Nephron (organoid): ENCODE measurements around the gene ADAMTSL1.

ENCODE experiments used
- H3K27ac Mint-ChIP-seq, 3 experiments: 2 replicates each; pipeline ENCODE4 v1.8.0; 2020; ENCODE audit warnings: mixed read lengths in 3 of 3, mild to moderate bottlenecking in 2 of 3, moderate library complexity in 1 of 3
- H3K27me3 Mint-ChIP-seq: 2 replicates; pipeline ENCODE4 v1.8.0; 2021; ENCODE audit warnings: low read depth, mild to moderate bottlenecking, moderate library complexity, mixed read lengths
- H3K36me3 Mint-ChIP-seq: 2 replicates; pipeline ENCODE4 v1.8.0; 2020; ENCODE audit warnings: low read depth, mixed read lengths
- H3K4me1 Mint-ChIP-seq: 2 replicates; pipeline ENCODE4 v1.8.0; 2020; ENCODE audit warnings: mixed read lengths
- H3K4me3 Mint-ChIP-seq, 3 experiments: 2 replicates each; pipeline ENCODE4 v1.8.0; 2020; ENCODE audit warnings: mild to moderate bottlenecking in 3 of 3, mixed read lengths in 3 of 3, moderate library complexity in 2 of 3
- H3K9me3 Mint-ChIP-seq: 2 replicates; pipeline ENCODE4 v1.8.0; 2020; ENCODE audit warnings: mixed read lengths
- TF ChIP-seq, protein P1 (sequence below), 3 experiments: fragments of 200-600 bp; sonication (generic); IDR thresholded peaks; one replicate each; pipeline ENCODE4 v1.5.0; 2021; ENCODE audit warnings: antibody characterized with exemption in 3 of 3; ENCODE audit not compliant: unreplicated experiment in 3 of 3

The ADAMTSL1 gene

GRCh38 chr9:18488886-18489285 is 14.9 kb downstream of the ADAMTSL1 start:
- H3K4me3 Mint-ChIP-seq = no peak overlapping the region
- H3K4me1 Mint-ChIP-seq = peaks cover 33% of the 10 kb centered on the region

DNA sequence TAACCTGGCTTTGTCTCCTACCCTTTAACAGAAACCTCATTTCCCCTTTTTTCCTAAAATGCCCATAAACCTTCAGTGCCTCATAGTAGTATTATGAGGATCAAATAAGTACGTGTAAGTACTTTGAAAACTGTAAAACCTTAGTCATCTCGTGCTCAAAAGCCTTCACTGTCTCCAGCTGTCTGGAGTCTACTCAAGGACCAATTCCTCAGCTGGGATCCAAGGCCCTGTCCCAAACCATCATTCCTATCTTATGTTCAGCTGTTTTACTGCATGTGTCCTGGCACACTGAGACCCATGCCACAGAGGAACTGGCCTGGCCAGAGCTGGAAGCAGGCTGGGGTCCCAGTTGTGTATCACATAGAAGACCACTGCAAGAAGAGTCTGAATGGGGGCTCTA is 15.9 kb downstream of the ADAMTSL1 start:
- Mint-ChIP-seq H3K9me3 (peaks cover 3% of the 10 kb centered on the region), H3K4me1 (peaks cover 24% of the 10 kb centered on the region), H3K4me3 (no peak overlapping the region), H3K27me3 (no peaks in the 10 kb centered on the region), H3K27ac (no peak overlapping the region), H3K36me3 (no peaks in the 10 kb centered on the region)
- TF ChIP-seq, protein P1, sequence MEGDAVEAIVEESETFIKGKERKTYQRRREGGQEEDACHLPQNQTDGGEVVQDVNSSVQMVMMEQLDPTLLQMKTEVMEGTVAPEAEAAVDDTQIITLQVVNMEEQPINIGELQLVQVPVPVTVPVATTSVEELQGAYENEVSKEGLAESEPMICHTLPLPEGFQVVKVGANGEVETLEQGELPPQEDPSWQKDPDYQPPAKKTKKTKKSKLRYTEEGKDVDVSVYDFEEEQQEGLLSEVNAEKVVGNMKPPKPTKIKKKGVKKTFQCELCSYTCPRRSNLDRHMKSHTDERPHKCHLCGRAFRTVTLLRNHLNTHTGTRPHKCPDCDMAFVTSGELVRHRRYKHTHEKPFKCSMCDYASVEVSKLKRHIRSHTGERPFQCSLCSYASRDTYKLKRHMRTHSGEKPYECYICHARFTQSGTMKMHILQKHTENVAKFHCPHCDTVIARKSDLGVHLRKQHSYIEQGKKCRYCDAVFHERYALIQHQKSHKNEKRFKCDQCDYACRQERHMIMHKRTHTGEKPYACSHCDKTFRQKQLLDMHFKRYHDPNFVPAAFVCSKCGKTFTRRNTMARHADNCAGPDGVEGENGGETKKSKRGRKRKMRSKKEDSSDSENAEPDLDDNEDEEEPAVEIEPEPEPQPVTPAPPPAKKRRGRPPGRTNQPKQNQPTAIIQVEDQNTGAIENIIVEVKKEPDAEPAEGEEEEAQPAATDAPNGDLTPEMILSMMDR (IDR thresholded peaks at IDR 0.05; ENCODE audit: unreplicated experiment in 3 of 3) = no peak

More at GRCh38 chr9:18488886-18489285, 14.9 kb downstream of the ADAMTSL1 start:
- H3K36me3 Mint-ChIP-seq = no peaks in the 10 kb centered on the region
- no peak overlapping the region for H3K27ac Mint-ChIP-seq
- TF ChIP-seq, protein P1 (IDR thresholded peaks at IDR 0.05; ENCODE audit: unreplicated experiment in 3 of 3) = no peak
- H3K9me3 Mint-ChIP-seq = no peaks in the 10 kb centered on the region
- no peaks in the 10 kb centered on the region for H3K27me3 Mint-ChIP-seq

DNA sequence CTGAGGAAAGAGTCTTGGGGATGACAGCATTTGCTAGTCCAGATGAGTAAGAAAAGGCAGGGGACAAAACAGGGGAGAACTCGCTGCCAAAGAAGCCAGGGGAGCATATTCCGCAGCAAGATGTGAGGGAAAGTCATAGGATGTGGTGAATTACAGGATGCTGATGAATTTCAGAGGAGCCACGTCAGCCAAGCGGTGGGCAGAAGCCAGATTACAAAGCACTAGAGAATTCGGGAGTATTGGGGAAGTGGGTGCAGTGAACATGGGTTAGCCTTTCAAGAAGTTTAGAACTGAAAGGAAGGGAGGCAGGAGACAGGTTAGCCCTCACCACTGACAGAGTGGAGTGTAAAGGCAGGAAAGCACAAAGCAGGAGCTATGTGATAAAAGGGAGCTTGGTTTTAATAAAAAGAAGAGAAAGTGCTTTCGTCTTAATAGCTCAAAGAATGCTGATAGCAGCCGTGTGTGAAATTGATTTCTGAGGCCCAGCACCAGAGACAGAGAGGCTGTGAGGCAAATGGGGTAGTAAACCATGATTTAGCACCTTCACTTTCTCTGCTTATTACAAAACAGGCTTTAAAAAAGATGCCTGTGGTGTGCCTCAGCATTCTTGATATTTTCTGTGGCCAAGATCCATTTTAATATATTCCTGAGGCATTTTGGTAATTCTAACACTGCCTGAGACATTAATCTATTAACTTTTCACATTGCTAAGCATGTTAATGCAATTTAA is 16.9 kb downstream of the ADAMTSL1 start:
- TF ChIP-seq, protein P1 (IDR thresholded peaks at IDR 0.05; ENCODE audit: unreplicated experiment in 3 of 3) = no peak
- no peak overlapping the region for H3K27ac Mint-ChIP-seq
- H3K36me3 Mint-ChIP-seq = no peaks in the 10 kb centered on the region
- no peak overlapping the region for H3K4me3 Mint-ChIP-seq
- peaks cover 3% of the 10 kb centered on the region for H3K9me3 Mint-ChIP-seq
- H3K27me3 Mint-ChIP-seq = no peaks in the 10 kb centered on the region
- peaks cover 17% of the 10 kb centered on the region for H3K4me1 Mint-ChIP-seq

DNA sequence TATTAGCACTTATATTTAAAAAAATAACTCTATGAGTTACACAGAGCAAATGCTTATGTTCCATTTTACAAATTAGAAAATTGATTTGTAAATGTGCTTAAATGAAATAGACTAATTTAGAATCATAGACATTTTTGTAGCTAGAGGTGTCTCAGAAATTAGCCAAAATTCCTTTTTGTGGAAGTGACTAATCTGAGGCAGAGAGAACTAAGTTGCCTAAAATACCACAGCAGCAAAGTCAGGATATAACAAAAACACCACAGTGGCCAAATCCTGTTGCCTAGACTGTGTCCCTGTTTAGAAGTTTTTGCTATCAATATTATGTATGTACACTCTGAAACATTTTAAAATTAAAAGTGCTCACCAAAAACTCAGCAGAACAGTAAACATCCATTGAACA is 18.7 kb downstream of the ADAMTSL1 start:
- TF ChIP-seq, protein P1 (IDR thresholded peaks at IDR 0.05; ENCODE audit: unreplicated experiment in 3 of 3) = no peak
- Mint-ChIP-seq H3K4me1 (peaks cover 16% of the 10 kb centered on the region), H3K27me3 (no peaks in the 10 kb centered on the region), H3K9me3 (peaks cover 3% of the 10 kb centered on the region), H3K27ac (no peak overlapping the region), H3K36me3 (no peaks in the 10 kb centered on the region), H3K4me3 (no peak overlapping the region)

GRCh38 chr9:18493451-18493993 is 19.6 kb downstream of the ADAMTSL1 start:
- H3K9me3 Mint-ChIP-seq = peaks cover 3% of the 10 kb centered on the region
- H3K4me3 Mint-ChIP-seq = no peak overlapping the region
- H3K4me1 Mint-ChIP-seq = peaks cover 21% of the 10 kb centered on the region
- no peaks in the 10 kb centered on the region for H3K27me3 Mint-ChIP-seq
- peak overlapping the region in 2 of 3 experiments; percentile 14 to 55 for H3K27ac Mint-ChIP-seq
- H3K36me3 Mint-ChIP-seq = no peaks in the 10 kb centered on the region
- TF ChIP-seq, protein P1 (IDR thresholded peaks at IDR 0.05; ENCODE audit: unreplicated experiment in 3 of 3) = no peak

- peaks cover 36% of the 10 kb centered on the region for H3K4me1 Mint-ChIP-seq
- TF ChIP-seq, protein P1 (IDR thresholded peaks at IDR 0.05; ENCODE audit: unreplicated experiment in 3 of 3) = no peak
- no peaks in the 10 kb centered on the region for H3K36me3 Mint-ChIP-seq
- H3K27me3 Mint-ChIP-seq = no peaks in the 10 kb centered on the region
- no peak overlapping the region for H3K27ac Mint-ChIP-seq
- no peak overlapping the region for H3K4me3 Mint-ChIP-seq
- peaks cover 3% of the 10 kb centered on the region for H3K9me3 Mint-ChIP-seq
These were observed 21.1 kb downstream of the ADAMTSL1 start for GRCh38 chr9:18495065-18495464.
